ENCODE measurements around the gene ATL3. TPM values are rescaled to one million over a fixed set of nuclear protein-coding genes. Genes with fewer than 3 reads are reported as not detected.

ATL3 gene
- total and polyA plus RNA-seq, 2 donors (not counting 1 experiment from before 2014, with no cell fraction given), result 8.9 to 33.8 TPM

- Histone ChIP-seq H3K9me3 (ENCODE audit: control extremely low read depth in 1 of 3, control insufficient read depth in 2 of 3, insufficient read depth in 1 of 3, low read length in 2 of 3) (no peaks in the 10 kb centered on the region), H3K4me1 (ENCODE audit: control insufficient read depth in 2 of 2, insufficient read depth in 2 of 2, low read length in 2 of 2) (peaks cover 0 to 7% of the 10 kb centered on the region in 2 donors), H3K27ac (ENCODE audit: low read length in 2 of 2) (no peak overlapping the region), H3K27me3 (replicated peaks in 1 of 4; ENCODE audit: control extremely low read depth in 1 of 4, control insufficient read depth in 3 of 4, insufficient read depth in 4 of 4, low read length in 3 of 4) (no peaks in the 10 kb centered on the region), H3K4me2 (replicated peaks; ENCODE audit: low read depth, low read length, poor library complexity, severe bottlenecking) (no peak overlapping the region), H4K20me1 (ENCODE audit: control insufficient read depth, insufficient read depth, low read length, poor library complexity, severe bottlenecking) (no peaks in the 10 kb centered on the region), H2AFZ (ENCODE audit: insufficient read depth, low read depth, low read length, poor library complexity, severe bottlenecking) (no peak overlapping the region), H3K9ac (ENCODE audit: low read length) (no peak overlapping the region), H3K79me2 (ENCODE audit: control insufficient read depth, insufficient read depth, low read length) (no peaks in the 10 kb centered on the region), H3K36me3 (replicated peaks in 1 of 2; ENCODE audit: control extremely low read depth in 1 of 2, control insufficient read depth in 1 of 2, extremely low read depth in 1 of 2, insufficient read depth in 2 of 2, low read length in 1 of 2) (peaks cover 8 to 21% of the 10 kb centered on the region in 2 experiments), H3K4me3 (ENCODE audit: control extremely low read depth in 1 of 5, extremely low read depth in 1 of 5, insufficient read depth in 1 of 5, low read depth in 2 of 5, low read length in 4 of 5) (no peak overlapping the region)
- peaks cover 7% of the 10 kb centered on the region for H3K4me1 Mint-ChIP-seq
- no peak overlapping the region for H3K27ac Mint-ChIP-seq
- WGBS (ENCODE audit: insufficient coverage), result 83% methylated on average over 8 of the region's 10 CpGs
- ChIA-PET CTCF (interaction anchor here (0.6 to 6.6 kb wide), 13 partner anchors 9 to 472 kb away, joined by 3 to 202 read pairs (median 3); no protein-coding TSS in a partner anchor), POLR2A (no interaction called here)
- peak; percentile 72 for ATAC-seq (ENCODE audit: low read depth)
- intact Hi-C loops (cut with micrococcal nuclease), result loop anchor here (1.0 kb wide), 1 partner anchor 157 kb away; no protein-coding TSS in a partner anchor
- H3K4me3 Mint-ChIP-seq, result no peak overlapping the region
- DNase-seq, result peak; percentile 75
- TF ChIP-seq EZH2 (IDR thresholded peaks at IDR 0.05; ENCODE audit: borderline replicate concordance, insufficient read depth, low read depth, low read length, poor library complexity, severe bottlenecking) (no peak), CTCF (IDR thresholded peaks at IDR 0.05) (peak; percentile 87)
- no peaks in the 10 kb centered on the region for H3K27me3 Mint-ChIP-seq
- H3K9me3 Mint-ChIP-seq (ENCODE audit: insufficient read depth), result no peaks in the 10 kb centered on the region
These were observed 35.3 kb downstream of the ATL3 start for GRCh38 chr11:63635762-63636465.

- intact Hi-C loops (cut with micrococcal nuclease), result no loop called here
- ATAC-seq (ENCODE audit: low read depth) (no peak), DNase-seq (no peak)
- no peaks in the 10 kb centered on the region for H3K9me3 Mint-ChIP-seq (ENCODE audit: insufficient read depth)
- no peak overlapping the region for H3K9ac ChIP-seq (ENCODE audit: low read length)
- no peak overlapping the region for H3K27ac Mint-ChIP-seq
- POLR2A ChIA-PET, result no interaction called here
- no peaks in the 10 kb centered on the region for H3K27me3 ChIP-seq (replicated peaks in 1 of 4; ENCODE audit: control extremely low read depth in 1 of 4, control insufficient read depth in 3 of 4, insufficient read depth in 4 of 4, low read length in 3 of 4)
- H3K4me3 ChIP-seq (ENCODE audit: control extremely low read depth in 1 of 5, extremely low read depth in 1 of 5, insufficient read depth in 1 of 5, low read depth in 2 of 5, low read length in 4 of 5), result no peak overlapping the region
- peaks cover 0 to 7% of the 10 kb centered on the region in 2 donors for H3K4me1 ChIP-seq (ENCODE audit: control insufficient read depth in 2 of 2, insufficient read depth in 2 of 2, low read length in 2 of 2)
- WGBS (ENCODE audit: insufficient coverage), result no CpG with 5 or more reads among the region's 3 CpGs
- H3K27ac ChIP-seq (ENCODE audit: low read length in 2 of 2), result no peak overlapping the region
- peaks cover 10 to 26% of the 10 kb centered on the region in 2 experiments for H3K36me3 ChIP-seq (replicated peaks in 1 of 2; ENCODE audit: control extremely low read depth in 1 of 2, control insufficient read depth in 1 of 2, extremely low read depth in 1 of 2, insufficient read depth in 2 of 2, low read length in 1 of 2)
- H2AFZ ChIP-seq (ENCODE audit: insufficient read depth, low read depth, low read length, poor library complexity, severe bottlenecking), result no peak overlapping the region
- CTCF ChIA-PET, result interaction anchor here (0.8 to 3.5 kb wide), 3 partner anchors 9 to 10 kb away, joined by 3 to 13 read pairs (median 4); no protein-coding TSS in a partner anchor
- H3K4me1 Mint-ChIP-seq, result peaks cover 8% of the 10 kb centered on the region
- no peaks in the 10 kb centered on the region for H4K20me1 ChIP-seq (ENCODE audit: control insufficient read depth, insufficient read depth, low read length, poor library complexity, severe bottlenecking)
- no peaks in the 10 kb centered on the region for H3K27me3 Mint-ChIP-seq
- H3K4me3 Mint-ChIP-seq, result no peak overlapping the region
- no peak overlapping the region for H3K4me2 ChIP-seq (replicated peaks; ENCODE audit: low read depth, low read length, poor library complexity, severe bottlenecking)
- no peaks in the 10 kb centered on the region for H3K79me2 ChIP-seq (ENCODE audit: control insufficient read depth, insufficient read depth, low read length)
- no peaks in the 10 kb centered on the region for H3K9me3 ChIP-seq (ENCODE audit: control extremely low read depth in 1 of 3, control insufficient read depth in 2 of 3, insufficient read depth in 1 of 3, low read length in 2 of 3)
- TF ChIP-seq CTCF (IDR thresholded peaks at IDR 0.05) (no peak), EZH2 (IDR thresholded peaks at IDR 0.05; ENCODE audit: borderline replicate concordance, insufficient read depth, low read depth, low read length, poor library complexity, severe bottlenecking) (no peak)
These were observed 41.8 kb downstream of the ATL3 start for GRCh38 chr11:63629426-63629825.
